Neural progenitor cell (in vitro differentiated cells): ENCODE results near the gene CEP295NL. TPM values are rescaled to one million over a fixed set of nuclear protein-coding genes. Genes with fewer than 3 reads are reported as not detected.
A peak's percentile ranks its signal among the peaks of the same experiment; 100 is the strongest.

ENCODE experiments used
- DNase-seq: peaks from one replicate; pipeline ENCODE4 v3.0.0-alpha.2; 2016; ENCODE audit warnings: low spot score
- H2AFZ ChIP-seq: fragments of 200-600 bp; sonication (generic); replicated peaks from 2 replicates; pipeline ENCODE4 v1.6.1; 2016; ENCODE audit warnings: antibody characterized with exemption
- H3F3A ChIP-seq: fragments of 200-600 bp; sonication (generic); 2 replicates; pipeline ENCODE4 v1.6.1; 2016; ENCODE audit warnings: antibody characterized with exemption, low read depth
- H3K27ac ChIP-seq: fragments of 200-600 bp; sonication (generic); 2 replicates; pipeline ENCODE4 v1.5.1; 2016; ENCODE audit warnings: mild to moderate bottlenecking
- H3K27me3 ChIP-seq: fragments of 200-600 bp; sonication (generic); 2 replicates; pipeline ENCODE4 v1.6.1; 2016; ENCODE audit warnings: mild to moderate bottlenecking, moderate library complexity
- H3K36me3 ChIP-seq: fragments of 200-600 bp; sonication (generic); 2 replicates; pipeline ENCODE4 v1.5.1; 2016
- H3K4me1 ChIP-seq: fragments of 200-600 bp; sonication (generic); 2 replicates; pipeline ENCODE4 v1.6.1; 2016; ENCODE audit warnings: mixed run types
- H3K4me2 ChIP-seq: fragments of 200-600 bp; sonication (generic); 2 replicates; pipeline ENCODE4 v1.6.1; 2016
- H3K4me3 ChIP-seq: fragments of 200-600 bp; sonication (generic); 2 replicates; pipeline ENCODE4 v1.5.1; 2016
- H3K79me2 ChIP-seq: fragments of 200-600 bp; sonication (generic); 2 replicates; pipeline ENCODE4 v1.6.1; 2016; ENCODE audit warnings: low read depth
- H3K9ac ChIP-seq: fragments of 200-600 bp; sonication (generic); 2 replicates; pipeline ENCODE4 v1.6.1; 2016
- H3K9me3 ChIP-seq: fragments of 200-600 bp; sonication (generic); 2 replicates; pipeline ENCODE4 v1.5.1; 2016; ENCODE audit warnings: low read depth
- H4K20me1 ChIP-seq: fragments of 200-600 bp; sonication (generic); 2 replicates; pipeline ENCODE4 v1.6.1; 2016; ENCODE audit warnings: low read depth
- H3K27ac Mint-ChIP-seq: 3 replicates; pipeline ENCODE4 v1.8.0; 2021; ENCODE audit warnings: mixed read lengths
- H3K27me3 Mint-ChIP-seq: 2 replicates; pipeline ENCODE4 v1.8.0; 2022; ENCODE audit warnings: low read depth, mild to moderate bottlenecking, inconsistent platforms, moderate library complexity, mixed read lengths; ENCODE audit not compliant: insufficient read depth
- H3K36me3 Mint-ChIP-seq: 3 replicates; pipeline ENCODE4 v1.8.0; 2021; ENCODE audit warnings: mixed read lengths
- H3K4me1 Mint-ChIP-seq: 3 replicates; pipeline ENCODE4 v1.8.0; 2021; ENCODE audit warnings: mixed read lengths
- H3K4me3 Mint-ChIP-seq: 3 replicates; pipeline ENCODE4 v1.8.0; 2021; ENCODE audit warnings: mild to moderate bottlenecking, moderate library complexity, mixed read lengths
- H3K9me3 Mint-ChIP-seq: 3 replicates; pipeline ENCODE4 v1.8.0; 2020; ENCODE audit warnings: mixed read lengths
- EZH2 ChIP-seq: fragments of 200-600 bp; sonication (generic); IDR thresholded peaks from 2 replicates; pipeline ENCODE4 v1.6.1; 2017; ENCODE audit warnings: antibody characterized with exemption, mild to moderate bottlenecking, moderate library complexity
- EZH2phosphoT487 ChIP-seq: fragments of 200-600 bp; sonication (generic); IDR thresholded peaks from 2 replicates; pipeline ENCODE4 v1.6.1; 2017; ENCODE audit warnings: antibody characterized with exemption
- total RNA-seq: library from RNA; depleted of rRNA; stranded (reverse); fragments of >200 nt; gene quantifications from 2 replicates; pipeline ENCODE4 v1.2.3, GENCODE V29; 2015; ENCODE audit warnings: low replicate concordance
- TF ChIP-seq, protein P1 (sequence below): fragments of 200-600 bp; sonication (generic); IDR thresholded peaks from 2 replicates; pipeline ENCODE4 v1.5.1; 2017; ENCODE audit warnings: antibody characterized with exemption, mild to moderate bottlenecking

Gene CEP295NL
- total RNA-seq, 1 donor from 2014 or later = 0.39 TPM

DNA sequence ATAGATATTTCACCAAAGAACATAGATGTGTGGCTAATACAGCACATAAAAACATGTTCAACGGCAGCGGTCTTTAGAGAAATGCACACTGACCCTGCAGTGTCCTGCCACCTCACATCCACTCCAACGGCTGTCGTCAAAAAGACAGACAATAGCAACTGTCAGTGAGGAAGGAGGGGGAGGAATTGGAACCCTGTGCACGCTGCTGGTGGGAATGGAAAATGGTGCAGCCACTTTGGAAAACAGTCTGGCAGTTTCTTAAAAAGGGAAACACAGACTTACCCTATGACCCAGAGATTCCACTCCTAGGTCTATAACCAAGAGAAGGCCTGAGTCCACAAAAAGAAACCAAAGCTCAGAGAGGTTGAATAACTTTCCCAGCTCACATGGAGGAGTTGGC lies 7.7 kb downstream of the CEP295NL start:
- no peak overlapping the region for H3K9ac ChIP-seq
- peaks cover 65% of the 10 kb centered on the region for H3K4me1 Mint-ChIP-seq

DNA sequence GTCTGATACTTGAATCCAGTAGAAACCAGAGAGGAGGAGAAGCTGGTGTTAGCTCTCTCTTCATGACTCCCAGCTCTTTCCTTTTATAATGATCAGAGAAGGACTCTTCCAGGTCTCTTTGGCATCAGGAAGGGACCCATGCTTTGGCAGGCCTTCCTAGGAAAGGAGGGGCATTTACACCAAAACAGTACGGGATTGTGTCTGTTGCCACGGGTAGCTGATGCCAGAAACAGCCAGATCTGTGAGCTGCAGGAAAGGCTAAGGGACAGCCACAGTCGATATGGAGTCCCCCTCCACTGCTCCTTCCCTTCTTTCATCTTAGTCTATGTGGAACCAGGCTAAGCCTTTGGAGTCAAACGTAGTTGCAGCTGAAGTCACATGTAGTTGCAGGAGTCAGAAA lies 9.3 kb downstream of the CEP295NL start:
- no peak overlapping the region for H3K27ac Mint-ChIP-seq
- H3K36me3 Mint-ChIP-seq = no peaks in the 10 kb centered on the region
- no peak overlapping the region for H3K9ac ChIP-seq
- H3K27ac ChIP-seq = no peak overlapping the region
- no peaks in the 10 kb centered on the region for H3K27me3 ChIP-seq
- H3K27me3 Mint-ChIP-seq = peaks cover 4% of the 10 kb centered on the region
- H3K4me1 Mint-ChIP-seq = peaks cover 51% of the 10 kb centered on the region
- no peaks in the 10 kb centered on the region for H3K4me1 ChIP-seq
- DNase-seq = no peak
- no peaks in the 10 kb centered on the region for H3F3A ChIP-seq
- no peaks in the 10 kb centered on the region for H3K9me3 Mint-ChIP-seq
- H4K20me1 ChIP-seq = peaks cover 80% of the 10 kb centered on the region
- H3K36me3 ChIP-seq = no peaks in the 10 kb centered on the region
- H3K79me2 ChIP-seq = peaks cover 19% of the 10 kb centered on the region
- H3K4me3 ChIP-seq = no peak overlapping the region
- H2AFZ ChIP-seq = no peak overlapping the region
- no peaks in the 10 kb centered on the region for H3K9me3 ChIP-seq
- H3K4me3 Mint-ChIP-seq = no peak overlapping the region
- H3K4me2 ChIP-seq = no peak overlapping the region
- TF ChIP-seq EZH2phosphoT487 = no peak
- TF ChIP-seq, protein P1, sequence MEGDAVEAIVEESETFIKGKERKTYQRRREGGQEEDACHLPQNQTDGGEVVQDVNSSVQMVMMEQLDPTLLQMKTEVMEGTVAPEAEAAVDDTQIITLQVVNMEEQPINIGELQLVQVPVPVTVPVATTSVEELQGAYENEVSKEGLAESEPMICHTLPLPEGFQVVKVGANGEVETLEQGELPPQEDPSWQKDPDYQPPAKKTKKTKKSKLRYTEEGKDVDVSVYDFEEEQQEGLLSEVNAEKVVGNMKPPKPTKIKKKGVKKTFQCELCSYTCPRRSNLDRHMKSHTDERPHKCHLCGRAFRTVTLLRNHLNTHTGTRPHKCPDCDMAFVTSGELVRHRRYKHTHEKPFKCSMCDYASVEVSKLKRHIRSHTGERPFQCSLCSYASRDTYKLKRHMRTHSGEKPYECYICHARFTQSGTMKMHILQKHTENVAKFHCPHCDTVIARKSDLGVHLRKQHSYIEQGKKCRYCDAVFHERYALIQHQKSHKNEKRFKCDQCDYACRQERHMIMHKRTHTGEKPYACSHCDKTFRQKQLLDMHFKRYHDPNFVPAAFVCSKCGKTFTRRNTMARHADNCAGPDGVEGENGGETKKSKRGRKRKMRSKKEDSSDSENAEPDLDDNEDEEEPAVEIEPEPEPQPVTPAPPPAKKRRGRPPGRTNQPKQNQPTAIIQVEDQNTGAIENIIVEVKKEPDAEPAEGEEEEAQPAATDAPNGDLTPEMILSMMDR = no peak
- TF ChIP-seq EZH2 = no peak

More for the DNA sequence above, 7.7 kb downstream of the CEP295NL start:
- Histone ChIP-seq H3K9me3 (no peaks in the 10 kb centered on the region), H3K27ac (no peak overlapping the region), H2AFZ (no peak overlapping the region), H3K79me2 (peaks cover 19% of the 10 kb centered on the region), H3K4me3 (no peak overlapping the region), H3K4me2 (no peak overlapping the region), H4K20me1 (peaks cover 86% of the 10 kb centered on the region), H3K4me1 (peaks cover 10% of the 10 kb centered on the region), H3K27me3 (no peaks in the 10 kb centered on the region), H3F3A (peaks cover 7% of the 10 kb centered on the region), H3K36me3 (no peaks in the 10 kb centered on the region)
- H3K27ac Mint-ChIP-seq = peak overlapping the region; percentile 25
- no peak for DNase-seq
- no peaks in the 10 kb centered on the region for H3K36me3 Mint-ChIP-seq
- H3K27me3 Mint-ChIP-seq = peaks cover 4% of the 10 kb centered on the region
- no peak overlapping the region for H3K4me3 Mint-ChIP-seq
- TF ChIP-seq, protein P1 = no peak
- no peaks in the 10 kb centered on the region for H3K9me3 Mint-ChIP-seq

DNA sequence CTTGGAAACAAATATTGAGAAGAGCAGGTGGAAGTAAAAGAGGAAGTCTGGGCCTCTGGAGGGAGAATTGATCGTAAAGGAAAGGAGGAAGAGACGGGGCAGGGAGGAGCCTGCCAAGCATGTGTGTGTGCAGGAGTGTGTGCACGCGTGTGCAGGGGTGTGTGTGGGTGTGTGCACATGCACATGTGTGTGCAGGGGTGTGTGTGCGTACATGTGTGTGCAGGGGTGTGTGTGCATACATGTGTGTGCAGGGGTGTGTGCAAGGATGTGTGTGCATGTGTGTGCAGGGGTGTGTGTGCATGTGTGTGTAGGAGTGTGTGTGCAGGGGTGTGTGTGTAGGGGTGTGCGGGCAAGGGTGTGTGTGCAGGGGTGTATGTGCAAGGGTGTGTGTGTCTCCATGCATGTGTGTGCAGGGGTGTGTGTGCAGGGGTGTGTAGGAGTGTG lies 10.0 kb downstream of the CEP295NL start:
- peaks cover 51% of the 10 kb centered on the region for H3K4me1 Mint-ChIP-seq
- H3K4me3 Mint-ChIP-seq = no peak overlapping the region
- peaks cover 4% of the 10 kb centered on the region for H3K27me3 Mint-ChIP-seq
- Histone ChIP-seq H3K27ac (no peak overlapping the region), H3K36me3 (no peaks in the 10 kb centered on the region), H4K20me1 (peaks cover 72% of the 10 kb centered on the region), H3K9ac (no peak overlapping the region), H3K79me2 (peaks cover 16% of the 10 kb centered on the region), H3K27me3 (no peaks in the 10 kb centered on the region), H3F3A (no peaks in the 10 kb centered on the region), H3K9me3 (no peaks in the 10 kb centered on the region), H2AFZ (no peak overlapping the region), H3K4me1 (no peaks in the 10 kb centered on the region), H3K4me3 (no peak overlapping the region), H3K4me2 (no peak overlapping the region)
- no peak for DNase-seq
- no peaks in the 10 kb centered on the region for H3K36me3 Mint-ChIP-seq
- no peaks in the 10 kb centered on the region for H3K9me3 Mint-ChIP-seq
- TF ChIP-seq EZH2 (no peak), EZH2phosphoT487 (no peak)
- TF ChIP-seq, protein P1 = no peak
- peak overlapping the region; percentile 4 for H3K27ac Mint-ChIP-seq
